HG02870 (cell line): ENCODE measurements around the gene ERVK3-1.
A peak's percentile ranks its signal among the peaks of the same experiment; 100 is the strongest.
"Not testable (repeated sequence)": the region's sequence is repeated elsewhere in the genome, so short reads cannot be mapped to it uniquely, and the experiment has no call there.

Experiments
- ATAC-seq: cut with Tn5 transposase; IDR thresholded peaks from one replicate; pipeline ENCODE4 v1.9.1; 2021; ENCODE audit warnings: mild to moderate bottlenecking, moderate library complexity; ENCODE audit not compliant: unreplicated experiment

ERVK3-1 gene

GRCh38 chr19:58304255-58304654, 922 bp upstream of the ERVK3-1 start:
- no peak for ATAC-seq

- no peak for ATAC-seq
Measured at GRCh38 chr19:58304748-58305064, 471 bp upstream of the ERVK3-1 start.

GRCh38 chr19:58305932-58306323, 751 bp downstream of the ERVK3-1 start:
- ATAC-seq, result no peak

- ATAC-seq, result no peak
Measured at GRCh38 chr19:58307736-58308135, 2.6 kb downstream of the ERVK3-1 start.

- ATAC-seq, result not testable (repeated sequence)
Measured at GRCh38 chr19:58310685-58311084, 5.5 kb downstream of the ERVK3-1 start.

- no peak for ATAC-seq
Measured at GRCh38 chr19:58311345-58311865, 6.2 kb downstream of the ERVK3-1 start.

GRCh38 chr19:58315580-58315979, 10.4 kb downstream of the ERVK3-1 start:
- no peak for ATAC-seq

- no peak for ATAC-seq
Measured at GRCh38 chr19:58317476-58318072, 12.4 kb downstream of the ERVK3-1 start.

GRCh38 chr19:58318297-58318696, 13.1 kb downstream of the ERVK3-1 start:
- no peak for ATAC-seq

- no peak for ATAC-seq
Measured at GRCh38 chr19:58319241-58319640, 14.1 kb downstream of the ERVK3-1 start.

GRCh38 chr19:58325311-58326022, 20.3 kb downstream of the ERVK3-1 start:
- no peak for ATAC-seq

GRCh38 chr19:58326501-58326913, 21.3 kb downstream of the ERVK3-1 start:
- ATAC-seq, result no peak

- ATAC-seq, result peak; percentile 89
Measured at GRCh38 chr19:58326914-58327726, 21.9 kb downstream of the ERVK3-1 start, which contains the start of gene ZSCAN22. ZSCAN22 (plus strand) TSS chr19:58326994; CDS start chr19:58334803, 7,809 bp downstream.

- ATAC-seq, result no peak
Measured at GRCh38 chr19:58328999-58329398, 23.8 kb downstream of the ERVK3-1 start.

- no peak for ATAC-seq
Measured at GRCh38 chr19:58330458-58330857, 25.3 kb downstream of the ERVK3-1 start.

- ATAC-seq, result no peak
Measured at GRCh38 chr19:58332697-58333096, 27.5 kb downstream of the ERVK3-1 start.

- ATAC-seq, result no peak
Measured at GRCh38 chr19:58334691-58335249, 29.6 kb downstream of the ERVK3-1 start.

- no peak for ATAC-seq
Measured at GRCh38 chr19:58335630-58336029, 30.5 kb downstream of the ERVK3-1 start.

GRCh38 chr19:58336216-58336615, 31.0 kb downstream of the ERVK3-1 start:
- ATAC-seq, result no peak

- no peak for ATAC-seq
Measured at GRCh38 chr19:58336820-58337219, 31.6 kb downstream of the ERVK3-1 start.

- no peak for ATAC-seq
Measured at GRCh38 chr19:58338336-58338735, 33.2 kb downstream of the ERVK3-1 start.
